ENCODE measurements around the gene INA. TPM values are rescaled to one million over a fixed set of nuclear protein-coding genes. Genes with fewer than 3 reads are reported as not detected.
A peak's percentile ranks its signal among the peaks of the same experiment; 100 is the strongest.

INA gene
- total RNA-seq, 1 donor from 2014 or later, result 39.6 TPM

DNA sequence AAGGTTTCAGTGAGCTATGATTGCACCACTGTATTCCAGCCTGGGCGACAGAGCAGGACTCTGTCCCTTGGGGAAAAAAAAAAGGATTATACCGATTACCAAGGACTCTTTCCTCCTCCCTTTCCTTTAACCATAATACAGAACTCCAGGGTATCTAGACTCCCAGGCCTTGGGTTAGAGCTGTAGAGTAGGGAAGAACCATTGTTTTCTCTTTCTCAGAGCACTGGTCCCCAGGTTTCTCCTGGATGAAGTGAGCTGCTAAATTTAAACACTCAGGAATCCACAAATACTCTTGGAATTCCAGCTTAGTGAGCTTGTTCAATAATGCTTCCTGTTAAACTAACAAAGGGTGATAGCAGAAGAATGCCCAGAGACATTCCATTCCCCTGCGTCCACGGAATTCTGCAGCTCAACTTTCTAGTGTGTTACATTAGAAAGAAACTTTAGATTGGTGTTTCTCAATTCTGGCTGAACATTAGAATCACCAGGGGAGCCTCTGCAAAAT lies 45.8 kb upstream of the INA start:
- FAIRE-seq (peak; percentile 90), DNase-seq (ENCODE audit: low read depth) (peak; percentile 97)
- Histone ChIP-seq H2AFZ (ENCODE audit: low read depth, low read length) (peak overlapping the region; percentile 4), H3K79me2 (ENCODE audit: insufficient read depth, low read length) (no peaks in the 10 kb centered on the region), H3K27me3 (ENCODE audit: insufficient read depth, low read length) (no peaks in the 10 kb centered on the region), H3K4me1 (ENCODE audit: insufficient read depth, low read length) (peaks cover 42% of the 10 kb centered on the region), H3K9ac (ENCODE audit: low read length) (peak overlapping the region; percentile 72), H3K36me3 (ENCODE audit: insufficient read depth, low read length) (no peaks in the 10 kb centered on the region), H4K20me1 (ENCODE audit: insufficient read depth, low read length) (no peaks in the 10 kb centered on the region), H3K27ac (ENCODE audit: low read depth, low read length) (peak overlapping the region; percentile 95), H3K9me3 (ENCODE audit: insufficient read depth, low read depth, low read length) (no peaks in the 10 kb centered on the region), H3K4me3 (ENCODE audit: insufficient read depth, low read depth, low read length) (no peak overlapping the region), H3K4me2 (ENCODE audit: low read length) (peak overlapping the region; percentile 76)
- H3K36me3 Mint-ChIP-seq (ENCODE audit: low read depth, unreplicated experiment), result no peaks in the 10 kb centered on the region
- H3K4me1 Mint-ChIP-seq (ENCODE audit: low read depth, unreplicated experiment), result peaks cover 26% of the 10 kb centered on the region
- peak overlapping the region; percentile 98 for H3K27ac Mint-ChIP-seq (ENCODE audit: unreplicated experiment)
- no peaks in the 10 kb centered on the region for H3K9me3 Mint-ChIP-seq (ENCODE audit: unreplicated experiment)
- H3K27me3 Mint-ChIP-seq (ENCODE audit: low read depth, unreplicated experiment), result no peaks in the 10 kb centered on the region
- TF ChIP-seq EZH2 (IDR thresholded peaks at IDR 0.05; ENCODE audit: insufficient read depth, low read length), result no peak
- TF ChIP-seq, protein P1, sequence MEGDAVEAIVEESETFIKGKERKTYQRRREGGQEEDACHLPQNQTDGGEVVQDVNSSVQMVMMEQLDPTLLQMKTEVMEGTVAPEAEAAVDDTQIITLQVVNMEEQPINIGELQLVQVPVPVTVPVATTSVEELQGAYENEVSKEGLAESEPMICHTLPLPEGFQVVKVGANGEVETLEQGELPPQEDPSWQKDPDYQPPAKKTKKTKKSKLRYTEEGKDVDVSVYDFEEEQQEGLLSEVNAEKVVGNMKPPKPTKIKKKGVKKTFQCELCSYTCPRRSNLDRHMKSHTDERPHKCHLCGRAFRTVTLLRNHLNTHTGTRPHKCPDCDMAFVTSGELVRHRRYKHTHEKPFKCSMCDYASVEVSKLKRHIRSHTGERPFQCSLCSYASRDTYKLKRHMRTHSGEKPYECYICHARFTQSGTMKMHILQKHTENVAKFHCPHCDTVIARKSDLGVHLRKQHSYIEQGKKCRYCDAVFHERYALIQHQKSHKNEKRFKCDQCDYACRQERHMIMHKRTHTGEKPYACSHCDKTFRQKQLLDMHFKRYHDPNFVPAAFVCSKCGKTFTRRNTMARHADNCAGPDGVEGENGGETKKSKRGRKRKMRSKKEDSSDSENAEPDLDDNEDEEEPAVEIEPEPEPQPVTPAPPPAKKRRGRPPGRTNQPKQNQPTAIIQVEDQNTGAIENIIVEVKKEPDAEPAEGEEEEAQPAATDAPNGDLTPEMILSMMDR (IDR thresholded peaks at IDR 0.05; ENCODE audit: insufficient read depth, low read depth, low read length), result no peak
- peak overlapping the region; percentile 20 for H3K4me3 Mint-ChIP-seq (ENCODE audit: unreplicated experiment)

DNA sequence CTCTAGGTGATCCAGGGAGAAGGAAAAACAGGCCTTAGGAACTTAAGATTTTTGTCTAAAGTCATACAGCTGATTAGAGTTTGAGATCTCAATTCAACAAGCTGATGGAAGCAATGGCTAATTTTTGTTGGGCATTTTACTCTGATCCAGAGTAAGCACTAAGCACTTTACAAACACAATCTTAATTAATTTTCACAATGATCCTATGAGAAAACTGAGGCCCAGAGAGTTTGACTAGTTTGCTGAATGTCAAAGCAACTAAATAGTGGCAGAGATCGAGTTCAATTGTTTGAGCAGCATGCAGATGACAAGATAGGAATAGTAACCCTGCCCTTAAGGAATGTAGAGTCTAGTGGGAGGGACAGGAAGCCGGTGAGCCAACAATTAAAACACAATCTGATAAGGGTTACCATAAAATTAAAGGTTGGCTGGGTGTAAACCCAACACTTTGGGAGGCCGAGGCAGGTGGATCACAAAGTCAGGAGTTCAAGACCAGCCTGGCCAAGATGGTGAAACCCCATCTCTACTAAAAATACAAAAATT lies 44.7 kb upstream of the INA start:
- no peaks in the 10 kb centered on the region for H3K9me3 ChIP-seq (ENCODE audit: insufficient read depth, low read depth, low read length)
- H3K36me3 ChIP-seq (ENCODE audit: insufficient read depth, low read length), result no peaks in the 10 kb centered on the region
- Mint-ChIP-seq H3K4me3 (ENCODE audit: unreplicated experiment) (peak overlapping the region; percentile 9), H3K27me3 (ENCODE audit: low read depth, unreplicated experiment) (no peaks in the 10 kb centered on the region), H3K9me3 (ENCODE audit: unreplicated experiment) (no peaks in the 10 kb centered on the region), H3K36me3 (ENCODE audit: low read depth, unreplicated experiment) (no peaks in the 10 kb centered on the region), H3K4me1 (ENCODE audit: low read depth, unreplicated experiment) (peaks cover 26% of the 10 kb centered on the region), H3K27ac (ENCODE audit: unreplicated experiment) (peak overlapping the region; percentile 98)
- FAIRE-seq (no peak), DNase-seq (ENCODE audit: low read depth) (no peak)
- TF ChIP-seq, protein P1 (IDR thresholded peaks at IDR 0.05; ENCODE audit: insufficient read depth, low read depth, low read length), result no peak
- no peak for TF ChIP-seq EZH2 (IDR thresholded peaks at IDR 0.05; ENCODE audit: insufficient read depth, low read length)
- peak overlapping the region; percentile 76 for H3K4me2 ChIP-seq (ENCODE audit: low read length)
- peak overlapping the region; percentile 95 for H3K27ac ChIP-seq (ENCODE audit: low read depth, low read length)
- H3K9ac ChIP-seq (ENCODE audit: low read length), result peak overlapping the region; percentile 45
- no peak overlapping the region for H2AFZ ChIP-seq (ENCODE audit: low read depth, low read length)
- H4K20me1 ChIP-seq (ENCODE audit: insufficient read depth, low read length), result no peaks in the 10 kb centered on the region
- no peaks in the 10 kb centered on the region for H3K27me3 ChIP-seq (ENCODE audit: insufficient read depth, low read length)
- H3K79me2 ChIP-seq (ENCODE audit: insufficient read depth, low read length), result no peaks in the 10 kb centered on the region
- peak overlapping the region; percentile 13 for H3K4me3 ChIP-seq (ENCODE audit: insufficient read depth, low read depth, low read length)
- H3K4me1 ChIP-seq (ENCODE audit: insufficient read depth, low read length), result peaks cover 42% of the 10 kb centered on the region
